AG04450 (cell line): ENCODE measurements around the gene RBM38. TPM values are rescaled to one million over a fixed set of nuclear protein-coding genes. Genes with fewer than 3 reads are reported as not detected.
"Not testable (repeated sequence)": the region's sequence is repeated elsewhere in the genome, so short reads cannot be mapped to it uniquely, and the experiment has no call there.

Source experiments
- CTCF ChIA-PET: fragments of 300-600, 350-600 bp; formaldehyde crosslinking; extraction: SDS; loops from one replicate; lab custom pipeline; 2022; ENCODE audit warnings: antibody characterized with exemption, inconsistent platforms; lab: Charles Lee
- POLR2A ChIA-PET: fragments of 350-600 bp; formaldehyde crosslinking; extraction: SDS; loops from one replicate; lab custom pipeline; 2021; ENCODE audit warnings: antibody characterized with exemption, inconsistent platforms; lab: Yijun Ruan, JAX
- DNase-seq: peaks from one replicate; pipeline ENCODE4 v3.0.0-alpha.2; 2011; ENCODE audit warnings: low read depth, low spot score
- H3K27ac ChIP-seq: one replicate; pipeline ENCODE4 v1.5.1; 2012; ENCODE audit warnings: low read depth, low read length, control low read depth
- H3K27me3 ChIP-seq: one replicate; pipeline ENCODE4 v1.6.0; 2012; ENCODE audit warnings: low read length; ENCODE audit not compliant: control insufficient read depth, insufficient read depth
- H3K4me3 ChIP-seq: 2 replicates; pipeline ENCODE4 v1.5.1; 2011; ENCODE audit warnings: mild to moderate bottlenecking, low read depth, low read length, control low read depth
- H3K9me3 ChIP-seq: 2 replicates; pipeline ENCODE4 v1.5.1; 2012; ENCODE audit warnings: low read length; ENCODE audit not compliant: control insufficient read depth, insufficient read depth
- polyA plus RNA-seq: library from polyadenylated mRNA; depleted of rRNA; stranded (reverse); fragments of >200 nt; gene quantifications from 2 replicates; pipeline ENCODE4 v1.2.3, GENCODE V29; 2011
- TF ChIP-seq, protein P1 (sequence below): IDR thresholded peaks from 2 replicates; pipeline ENCODE4 v1.5.1; 2011; ENCODE audit warnings: low read depth, low read length, control low read depth, inconsistent platforms

RBM38 gene
- polyA plus RNA-seq, 1 experiment: 5.2 TPM

DNA sequence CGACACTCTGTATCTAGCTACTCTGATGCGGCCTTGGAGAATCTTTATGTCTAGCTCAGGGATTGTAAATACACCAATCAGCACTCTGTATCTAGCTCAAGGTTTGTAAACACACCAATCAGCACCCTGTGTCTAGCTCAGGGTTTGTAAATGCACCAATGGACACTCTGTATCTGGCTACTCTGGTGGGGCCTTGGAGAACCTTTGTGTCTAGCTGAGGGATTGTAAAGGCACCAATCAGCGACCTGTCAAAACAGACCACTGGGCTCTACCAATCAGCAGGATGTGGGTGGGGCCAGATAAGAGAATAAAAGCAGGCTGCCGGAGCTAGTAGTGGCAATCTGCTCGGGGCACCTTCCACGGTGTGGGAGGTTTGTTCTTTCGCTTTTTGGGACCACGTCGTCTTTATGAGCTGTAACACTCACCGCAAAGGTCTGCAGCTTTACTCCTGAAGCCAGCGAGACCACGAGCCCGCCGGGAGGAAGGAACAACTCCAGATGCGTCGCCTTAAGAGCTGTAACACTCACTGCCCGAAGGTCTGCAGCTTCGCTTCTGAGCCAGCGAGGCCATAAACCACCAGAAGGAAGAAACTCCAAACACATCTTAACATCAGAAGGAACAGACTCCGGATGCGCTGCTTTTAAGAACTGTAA, 42.1 kb upstream of the RBM38 start:
- CTCF ChIA-PET: interaction anchor here (0.9 to 3.1 kb wide), 3 partner anchors 256 to 798 kb away, joined by 3 to 27 read pairs (median 11); no protein-coding TSS in a partner anchor
- H3K9me3 ChIP-seq, H3K4me3 ChIP-seq, POLR2A ChIA-PET, DNase-seq, H3K27ac ChIP-seq, H3K27me3 ChIP-seq: not testable (repeated sequence)

- no peaks in the 10 kb centered on the region for H3K9me3 ChIP-seq
- CTCF ChIA-PET: interaction anchor here (2.0 to 3.1 kb wide), 2 partner anchors 259 to 800 kb away, joined by 11 to 27 read pairs; no protein-coding TSS in a partner anchor
- no peak for DNase-seq
- H3K27ac ChIP-seq: no peak overlapping the region
- no peak overlapping the region for H3K4me3 ChIP-seq
- POLR2A ChIA-PET: no interaction called here
- TF ChIP-seq, protein P1, sequence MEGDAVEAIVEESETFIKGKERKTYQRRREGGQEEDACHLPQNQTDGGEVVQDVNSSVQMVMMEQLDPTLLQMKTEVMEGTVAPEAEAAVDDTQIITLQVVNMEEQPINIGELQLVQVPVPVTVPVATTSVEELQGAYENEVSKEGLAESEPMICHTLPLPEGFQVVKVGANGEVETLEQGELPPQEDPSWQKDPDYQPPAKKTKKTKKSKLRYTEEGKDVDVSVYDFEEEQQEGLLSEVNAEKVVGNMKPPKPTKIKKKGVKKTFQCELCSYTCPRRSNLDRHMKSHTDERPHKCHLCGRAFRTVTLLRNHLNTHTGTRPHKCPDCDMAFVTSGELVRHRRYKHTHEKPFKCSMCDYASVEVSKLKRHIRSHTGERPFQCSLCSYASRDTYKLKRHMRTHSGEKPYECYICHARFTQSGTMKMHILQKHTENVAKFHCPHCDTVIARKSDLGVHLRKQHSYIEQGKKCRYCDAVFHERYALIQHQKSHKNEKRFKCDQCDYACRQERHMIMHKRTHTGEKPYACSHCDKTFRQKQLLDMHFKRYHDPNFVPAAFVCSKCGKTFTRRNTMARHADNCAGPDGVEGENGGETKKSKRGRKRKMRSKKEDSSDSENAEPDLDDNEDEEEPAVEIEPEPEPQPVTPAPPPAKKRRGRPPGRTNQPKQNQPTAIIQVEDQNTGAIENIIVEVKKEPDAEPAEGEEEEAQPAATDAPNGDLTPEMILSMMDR: no peak
- H3K27me3 ChIP-seq: no peaks in the 10 kb centered on the region
Observed at GRCh38 chr20:57350081-57350710, 41.0 kb upstream of the RBM38 start.

DNA sequence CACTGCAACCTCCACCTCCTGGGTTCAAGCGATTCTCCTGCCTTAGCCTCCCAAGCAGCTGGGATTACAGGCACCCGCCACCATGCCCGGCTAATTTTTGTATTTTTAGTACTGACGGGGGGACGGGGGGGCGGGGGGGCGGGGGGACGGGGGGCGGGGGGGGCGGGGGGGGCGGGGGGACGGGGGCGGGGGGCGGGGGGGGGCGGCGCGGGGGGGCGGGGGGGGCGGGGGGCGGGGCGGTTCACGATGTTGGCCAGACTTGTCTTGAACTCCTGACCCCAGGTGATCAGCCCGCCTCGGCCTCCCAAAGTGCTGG, 40.5 kb upstream of the RBM38 start:
- CTCF ChIA-PET, POLR2A ChIA-PET, H3K9me3 ChIP-seq, H3K27me3 ChIP-seq, DNase-seq: not testable (repeated sequence)
- peak overlapping the region; percentile 79 for H3K4me3 ChIP-seq
- H3K27ac ChIP-seq: peak overlapping the region; percentile 81

GRCh38 chr20:57351042-57351783, 40.0 kb upstream of the RBM38 start, which contains the start of gene RAE1:
Gene RAE1, plus strand, starts transcription at chr20:57351255. Its CDS starts 2,784 bp downstream, at chr20:57354039.
- ChIA-PET CTCF (interaction anchor here (1.0 kb wide), 1 partner anchor 31 kb away, joined by 4 read pairs; no protein-coding TSS in a partner anchor), POLR2A (interaction anchor here (1.0 kb wide), 1 partner anchor 10 kb away, joined by 3 read pairs; no protein-coding TSS in a partner anchor)
- DNase-seq: peak; percentile 84
- Histone ChIP-seq H3K27ac (peak within 1 kb of the TSS; percentile 81), H3K27me3 (no peaks in the 10 kb centered on the region), H3K4me3 (peak within 1 kb of the TSS; percentile 79), H3K9me3 (no peaks in the 10 kb centered on the region)
- TF ChIP-seq, protein P1: no peak

DNA sequence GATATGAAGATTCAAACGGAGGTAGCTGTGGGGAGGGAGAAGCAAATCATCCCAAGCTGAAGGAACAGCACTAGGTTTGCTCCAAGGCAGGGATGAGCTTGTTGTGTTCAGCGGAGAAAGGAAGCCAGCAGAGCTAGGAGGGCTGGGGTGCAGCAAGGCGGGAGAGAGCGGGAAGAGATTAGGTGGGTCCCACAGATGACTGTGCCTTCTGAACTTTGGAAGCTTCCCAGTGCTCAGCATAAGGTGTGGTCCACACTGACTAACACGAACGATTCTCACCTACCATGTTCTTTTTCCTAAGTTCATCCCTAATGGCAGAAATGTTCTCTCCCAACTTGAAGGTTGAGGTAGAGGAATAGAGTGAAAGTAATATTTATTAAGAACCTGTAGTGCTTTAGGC, 38.9 kb upstream of the RBM38 start:
- no peak overlapping the region for H3K27ac ChIP-seq
- ChIA-PET POLR2A (no interaction called here), CTCF (interaction anchor here (0.5 to 1.0 kb wide), 2 partner anchors 30 to 36 kb away, joined by 4 read pairs; no protein-coding TSS in a partner anchor)
- peak overlapping the region; percentile 79 for H3K4me3 ChIP-seq
- no peaks in the 10 kb centered on the region for H3K27me3 ChIP-seq
- no peak for DNase-seq
- H3K9me3 ChIP-seq: no peaks in the 10 kb centered on the region
- TF ChIP-seq, protein P1: no peak
